OCI-LY1 (cell line): Measurements from ENCODE around the gene DCTN3.

Source experiments
- EZH2 ChIP-seq: fragments of 200-600 bp; sonication (generic), shearing (Covaris generic); IDR thresholded peaks from 2 replicates; pipeline ENCODE4 v1.8.0; 2017; ENCODE audit warnings: borderline replicate concordance, mixed run types, mild to moderate bottlenecking, antibody characterized with exemption, low read length, moderate library complexity, mixed read lengths
- TF ChIP-seq, protein P1 (sequence below): fragments of 200-600 bp; sonication (generic), shearing (Covaris generic); IDR thresholded peaks from 2 replicates; pipeline ENCODE4 v1.5.1; 2017; ENCODE audit warnings: mild to moderate bottlenecking, antibody characterized with exemption, low read length, moderate library complexity, mixed read lengths

DNA sequence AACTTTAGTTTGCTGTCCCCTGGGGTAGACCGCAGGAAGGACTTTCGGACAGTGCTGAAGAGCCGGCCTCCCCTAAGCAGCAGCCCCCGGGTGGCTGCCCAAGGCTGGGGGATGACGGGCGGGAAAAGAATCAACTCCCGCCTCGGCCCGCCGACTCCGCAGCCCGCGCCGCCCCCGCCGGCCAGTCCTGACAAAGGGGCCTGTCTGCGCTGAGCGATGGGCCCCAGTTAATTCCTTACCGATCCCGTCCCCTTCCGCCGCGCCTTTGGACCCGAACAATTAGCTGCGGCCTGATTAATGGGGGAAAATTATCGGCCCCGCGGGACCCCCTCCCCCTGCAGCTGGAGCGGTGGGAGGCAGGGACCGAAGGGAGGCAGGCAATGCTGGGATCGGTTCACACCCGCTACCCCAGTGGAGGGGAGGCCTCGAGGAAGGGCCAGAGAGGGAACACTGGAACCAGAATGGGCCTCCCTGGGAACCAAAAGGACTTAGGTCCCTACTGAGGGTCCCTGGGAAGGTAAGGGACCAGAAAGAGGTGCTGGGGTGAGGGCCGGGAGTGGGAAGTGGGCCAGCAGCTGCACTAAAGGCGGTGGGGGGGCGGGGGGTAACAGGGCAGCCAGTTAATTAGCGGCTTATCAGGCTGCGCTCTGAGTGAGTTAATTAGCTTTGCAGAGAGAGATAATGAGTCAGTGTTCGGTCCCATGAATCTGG lies 4.3 kb upstream of the DCTN3 start:
- TF ChIP-seq, protein P1, sequence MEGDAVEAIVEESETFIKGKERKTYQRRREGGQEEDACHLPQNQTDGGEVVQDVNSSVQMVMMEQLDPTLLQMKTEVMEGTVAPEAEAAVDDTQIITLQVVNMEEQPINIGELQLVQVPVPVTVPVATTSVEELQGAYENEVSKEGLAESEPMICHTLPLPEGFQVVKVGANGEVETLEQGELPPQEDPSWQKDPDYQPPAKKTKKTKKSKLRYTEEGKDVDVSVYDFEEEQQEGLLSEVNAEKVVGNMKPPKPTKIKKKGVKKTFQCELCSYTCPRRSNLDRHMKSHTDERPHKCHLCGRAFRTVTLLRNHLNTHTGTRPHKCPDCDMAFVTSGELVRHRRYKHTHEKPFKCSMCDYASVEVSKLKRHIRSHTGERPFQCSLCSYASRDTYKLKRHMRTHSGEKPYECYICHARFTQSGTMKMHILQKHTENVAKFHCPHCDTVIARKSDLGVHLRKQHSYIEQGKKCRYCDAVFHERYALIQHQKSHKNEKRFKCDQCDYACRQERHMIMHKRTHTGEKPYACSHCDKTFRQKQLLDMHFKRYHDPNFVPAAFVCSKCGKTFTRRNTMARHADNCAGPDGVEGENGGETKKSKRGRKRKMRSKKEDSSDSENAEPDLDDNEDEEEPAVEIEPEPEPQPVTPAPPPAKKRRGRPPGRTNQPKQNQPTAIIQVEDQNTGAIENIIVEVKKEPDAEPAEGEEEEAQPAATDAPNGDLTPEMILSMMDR: no peak
- no peak for TF ChIP-seq EZH2
